ENCODE data around the gene RNF144B. TPM values are rescaled to one million over a fixed set of nuclear protein-coding genes. Genes with fewer than 3 reads are reported as not detected.

Gene RNF144B
- total RNA-seq, 1 donor from 2014 or later, result 15.1 TPM

DNA sequence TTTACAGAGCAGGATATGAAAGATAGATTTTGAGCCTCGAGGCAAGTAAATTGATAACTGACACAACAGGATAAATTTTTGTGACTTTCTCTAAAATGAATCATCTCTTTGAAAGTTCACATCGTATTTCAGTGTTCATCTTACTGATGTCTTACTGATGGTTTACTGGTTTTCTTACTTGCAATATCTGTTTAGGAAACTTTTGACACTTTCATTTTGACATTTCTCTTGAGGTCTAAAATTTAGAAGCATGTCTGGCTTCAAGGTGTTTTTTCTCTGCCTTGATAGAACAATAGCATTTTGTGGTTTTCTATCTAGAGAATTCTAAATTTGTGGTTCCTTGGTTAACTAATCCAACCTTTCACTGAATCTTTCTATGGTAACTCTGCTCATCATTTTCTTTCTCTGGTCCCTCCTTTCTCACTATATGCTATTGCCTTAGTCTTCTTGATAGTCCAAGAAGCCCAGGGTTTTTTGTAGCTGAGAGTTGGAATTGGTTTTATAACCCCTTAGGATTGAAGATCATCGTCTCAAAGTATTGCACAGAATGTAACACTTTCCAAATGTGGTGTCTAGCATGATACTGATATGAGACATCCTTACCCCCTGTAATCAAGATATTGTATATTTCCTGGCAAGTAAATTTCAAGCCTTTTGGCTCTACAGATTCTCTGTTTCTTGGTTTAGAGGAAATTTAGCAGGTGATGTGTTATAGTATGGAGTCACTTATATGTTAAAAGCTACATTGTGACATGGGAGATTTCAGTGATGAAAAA, 98.7 kb downstream of the RNF144B start:
- H3K4me1 ChIP-seq (ENCODE audit: control insufficient read depth in 3 of 3, insufficient read depth in 3 of 3, low read length in 3 of 3), result no peaks in the 10 kb centered on the region
- no peaks in the 10 kb centered on the region for H3K36me3 ChIP-seq (ENCODE audit: control insufficient read depth in 3 of 3, insufficient read depth in 3 of 3, low read length in 3 of 3)
- H3K27ac ChIP-seq (ENCODE audit: low read depth, low read length), result no peak overlapping the region
- H3K9me3 ChIP-seq (ENCODE audit: control insufficient read depth in 3 of 3, low read length in 3 of 3), result no peaks in the 10 kb centered on the region
- H3K4me3 ChIP-seq (ENCODE audit: low read length in 3 of 3), result no peak overlapping the region
- no peak overlapping the region for H3K9ac ChIP-seq (ENCODE audit: low read depth in 1 of 3, low read length in 3 of 3)
- no peaks in the 10 kb centered on the region for H3K27me3 ChIP-seq (ENCODE audit: control insufficient read depth in 3 of 3, insufficient read depth in 3 of 3, low read length in 3 of 3)

GRCh38 chr6:18488004-18488403, 100.9 kb downstream of the RNF144B start:
- Histone ChIP-seq H3K9ac (ENCODE audit: low read depth in 1 of 3, low read length in 3 of 3) (no peak overlapping the region), H3K4me3 (ENCODE audit: low read length in 3 of 3) (no peak overlapping the region), H3K36me3 (ENCODE audit: control insufficient read depth in 3 of 3, insufficient read depth in 3 of 3, low read length in 3 of 3) (no peaks in the 10 kb centered on the region)

DNA sequence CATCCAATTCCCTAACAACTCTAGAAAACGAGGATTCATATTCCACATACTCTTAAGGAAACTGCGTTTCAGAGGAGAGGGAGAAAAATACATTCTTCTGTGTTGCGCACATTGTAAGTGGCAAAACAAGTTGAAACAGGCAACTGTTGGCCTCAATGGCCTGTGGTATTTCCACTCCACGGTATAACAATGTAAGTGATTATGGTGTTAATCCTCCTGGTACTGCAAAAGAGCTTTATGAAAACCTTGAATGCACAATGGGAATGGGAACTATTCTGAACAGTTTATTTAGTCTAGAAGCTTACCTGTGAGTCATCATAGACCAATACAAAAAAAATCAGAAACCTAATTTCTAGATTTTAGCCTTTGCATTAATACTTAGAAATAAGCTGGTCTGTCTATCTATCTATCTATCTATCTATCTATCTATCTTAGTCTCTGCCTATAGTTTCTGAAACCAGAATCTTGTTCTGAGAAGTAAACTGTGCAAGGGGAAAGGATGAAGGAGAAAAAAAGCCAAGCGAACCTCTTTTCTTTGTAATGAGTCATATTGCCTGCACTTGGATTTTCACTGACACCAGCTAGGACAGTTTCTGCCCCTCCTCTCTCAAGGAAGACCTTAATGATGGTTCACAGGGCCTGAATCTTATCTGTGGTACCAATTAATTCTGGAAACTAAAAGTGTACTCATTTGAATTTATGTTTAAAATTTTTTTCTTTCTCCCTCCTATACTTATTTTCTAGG, 101.5 kb downstream of the RNF144B start:
- Histone ChIP-seq H3K9ac (ENCODE audit: low read depth in 1 of 3, low read length in 3 of 3) (no peak overlapping the region), H3K4me1 (ENCODE audit: control insufficient read depth in 3 of 3, insufficient read depth in 3 of 3, low read length in 3 of 3) (no peaks in the 10 kb centered on the region), H3K4me3 (ENCODE audit: low read length in 3 of 3) (no peak overlapping the region), H3K36me3 (ENCODE audit: control insufficient read depth in 3 of 3, insufficient read depth in 3 of 3, low read length in 3 of 3) (no peaks in the 10 kb centered on the region), H3K27me3 (ENCODE audit: control insufficient read depth in 3 of 3, insufficient read depth in 3 of 3, low read length in 3 of 3) (no peaks in the 10 kb centered on the region), H3K27ac (ENCODE audit: low read depth, low read length) (no peak overlapping the region), H3K9me3 (ENCODE audit: control insufficient read depth in 3 of 3, low read length in 3 of 3) (no peaks in the 10 kb centered on the region)

More at GRCh38 chr6:18488004-18488403, 100.9 kb downstream of the RNF144B start:
- H3K27ac ChIP-seq (ENCODE audit: low read depth, low read length), result no peak overlapping the region
- no peaks in the 10 kb centered on the region for H3K4me1 ChIP-seq (ENCODE audit: control insufficient read depth in 3 of 3, insufficient read depth in 3 of 3, low read length in 3 of 3)
- no peaks in the 10 kb centered on the region for H3K9me3 ChIP-seq (ENCODE audit: control insufficient read depth in 3 of 3, low read length in 3 of 3)
- no peaks in the 10 kb centered on the region for H3K27me3 ChIP-seq (ENCODE audit: control insufficient read depth in 3 of 3, insufficient read depth in 3 of 3, low read length in 3 of 3)

DNA sequence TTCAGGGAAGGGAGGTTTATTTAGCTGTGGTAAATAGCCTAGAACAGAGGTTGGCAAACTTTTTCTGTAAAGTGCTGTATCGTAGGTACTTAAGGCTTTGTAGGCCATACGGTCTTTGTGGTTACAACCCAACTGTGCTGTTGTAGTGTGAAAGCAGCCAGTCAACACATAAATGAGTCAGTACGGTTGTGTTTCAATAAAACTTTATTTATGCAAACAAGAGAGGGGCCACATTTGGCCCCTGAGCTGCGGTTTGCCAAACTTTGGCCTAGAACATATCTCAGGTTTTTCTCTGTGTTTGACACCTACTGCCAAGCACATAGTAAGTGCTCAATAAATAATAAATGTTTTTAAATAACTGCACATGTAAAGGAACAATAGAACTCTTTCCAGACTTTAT, 102.2 kb downstream of the RNF144B start:
- H3K27me3 ChIP-seq (ENCODE audit: control insufficient read depth in 3 of 3, insufficient read depth in 3 of 3, low read length in 3 of 3), result no peaks in the 10 kb centered on the region
- no peaks in the 10 kb centered on the region for H3K9me3 ChIP-seq (ENCODE audit: control insufficient read depth in 3 of 3, low read length in 3 of 3)
- no peak overlapping the region for H3K4me3 ChIP-seq (ENCODE audit: low read length in 3 of 3)
- H3K4me1 ChIP-seq (ENCODE audit: control insufficient read depth in 3 of 3, insufficient read depth in 3 of 3, low read length in 3 of 3), result peaks cover 0 to 3% (median 0%) of the 10 kb centered on the region in 3 donors
- H3K36me3 ChIP-seq (ENCODE audit: control insufficient read depth in 3 of 3, insufficient read depth in 3 of 3, low read length in 3 of 3), result no peaks in the 10 kb centered on the region
- no peak overlapping the region for H3K27ac ChIP-seq (ENCODE audit: low read depth, low read length)
- H3K9ac ChIP-seq (ENCODE audit: low read depth in 1 of 3, low read length in 3 of 3), result no peak overlapping the region

DNA sequence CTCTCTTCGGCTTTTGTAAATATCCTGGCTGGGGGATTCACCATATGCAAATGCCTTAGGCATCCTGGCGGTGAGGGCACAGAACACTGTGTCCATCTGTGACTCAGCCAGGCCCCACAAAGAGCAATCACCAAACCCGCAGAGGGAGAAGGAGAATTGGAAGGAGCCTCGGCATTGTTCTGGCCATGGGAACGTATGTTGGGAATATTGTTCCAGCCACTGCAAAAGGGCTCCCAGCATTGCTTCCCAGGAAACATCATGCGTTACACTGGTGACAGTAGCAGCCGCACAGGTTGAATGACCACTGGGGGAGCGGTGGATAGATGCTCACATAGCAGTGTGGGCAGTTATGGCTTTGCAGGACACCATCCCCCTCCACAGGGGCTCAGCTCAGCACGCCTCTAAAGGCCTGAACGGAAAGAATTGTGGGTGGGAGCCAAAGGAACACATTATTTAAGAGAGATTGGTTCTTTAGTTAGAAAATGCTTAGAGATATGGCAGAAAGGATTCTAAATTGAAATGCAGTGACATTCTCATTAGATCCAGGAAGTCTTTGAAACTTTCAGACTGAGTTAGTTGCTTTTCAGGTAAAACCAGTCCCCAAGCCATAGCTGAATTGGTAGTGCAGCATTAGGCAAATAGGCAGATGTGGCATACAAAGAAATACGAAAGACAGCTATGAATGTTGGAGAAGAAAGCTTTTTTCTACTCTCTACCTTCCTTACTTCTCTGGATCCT, 104.3 kb downstream of the RNF144B start:
- Histone ChIP-seq H3K4me3 (ENCODE audit: low read length in 3 of 3) (no peak overlapping the region), H3K4me1 (ENCODE audit: control insufficient read depth in 3 of 3, insufficient read depth in 3 of 3, low read length in 3 of 3) (peaks cover 0 to 4% (median 0%) of the 10 kb centered on the region in 3 donors), H3K27ac (ENCODE audit: low read depth, low read length) (no peak overlapping the region), H3K36me3 (ENCODE audit: control insufficient read depth in 3 of 3, insufficient read depth in 3 of 3, low read length in 3 of 3) (no peaks in the 10 kb centered on the region), H3K9me3 (ENCODE audit: control insufficient read depth in 3 of 3, low read length in 3 of 3) (no peaks in the 10 kb centered on the region), H3K9ac (ENCODE audit: low read depth in 1 of 3, low read length in 3 of 3) (no peak overlapping the region), H3K27me3 (ENCODE audit: control insufficient read depth in 3 of 3, insufficient read depth in 3 of 3, low read length in 3 of 3) (no peaks in the 10 kb centered on the region)

GRCh38 chr6:18492972-18493371, 105.8 kb downstream of the RNF144B start:
- H3K4me3 ChIP-seq (ENCODE audit: low read length in 3 of 3), result no peak overlapping the region

DNA sequence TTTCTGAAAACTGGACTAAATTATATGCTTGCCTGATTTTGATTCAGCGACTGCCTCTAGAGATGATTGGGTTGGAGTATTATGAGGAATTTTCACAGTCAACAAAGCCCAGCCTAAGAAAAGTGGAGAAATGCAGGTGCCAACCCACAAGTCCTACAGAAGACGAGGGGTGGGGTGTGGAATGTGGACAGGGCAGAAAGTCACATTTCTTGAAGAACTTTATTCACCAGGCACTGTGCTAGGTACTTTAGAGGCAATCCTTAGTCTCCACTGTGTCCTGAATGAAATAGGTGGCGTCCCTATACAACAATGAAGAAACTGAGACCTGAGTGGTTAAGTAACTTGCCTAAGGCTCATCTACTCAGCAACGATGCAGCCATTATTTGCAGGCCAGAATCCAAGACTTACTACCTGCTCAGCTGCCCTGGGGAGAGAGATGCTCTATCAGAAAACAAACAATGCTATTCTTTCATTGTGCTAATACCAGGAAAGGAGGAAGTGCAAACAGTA, 106.3 kb downstream of the RNF144B start:
- Histone ChIP-seq H3K9me3 (ENCODE audit: control insufficient read depth in 3 of 3, low read length in 3 of 3) (no peaks in the 10 kb centered on the region), H3K4me1 (ENCODE audit: control insufficient read depth in 3 of 3, insufficient read depth in 3 of 3, low read length in 3 of 3) (peaks cover 0 to 4% (median 0%) of the 10 kb centered on the region in 3 donors)

More at GRCh38 chr6:18492972-18493371, 105.8 kb downstream of the RNF144B start:
- H3K9me3 ChIP-seq (ENCODE audit: control insufficient read depth in 3 of 3, low read length in 3 of 3), result no peaks in the 10 kb centered on the region
- H3K36me3 ChIP-seq (ENCODE audit: control insufficient read depth in 3 of 3, insufficient read depth in 3 of 3, low read length in 3 of 3), result no peaks in the 10 kb centered on the region
- H3K27ac ChIP-seq (ENCODE audit: low read depth, low read length), result no peak overlapping the region
- no peaks in the 10 kb centered on the region for H3K27me3 ChIP-seq (ENCODE audit: control insufficient read depth in 3 of 3, insufficient read depth in 3 of 3, low read length in 3 of 3)
- H3K4me1 ChIP-seq (ENCODE audit: control insufficient read depth in 3 of 3, insufficient read depth in 3 of 3, low read length in 3 of 3), result peaks cover 0 to 4% (median 0%) of the 10 kb centered on the region in 3 donors
- H3K9ac ChIP-seq (ENCODE audit: low read depth in 1 of 3, low read length in 3 of 3), result no peak overlapping the region

GRCh38 chr6:18493925-18494324, 106.8 kb downstream of the RNF144B start:
- H3K9ac ChIP-seq (ENCODE audit: low read depth in 1 of 3, low read length in 3 of 3), result no peak overlapping the region
- no peaks in the 10 kb centered on the region for H3K36me3 ChIP-seq (ENCODE audit: control insufficient read depth in 3 of 3, insufficient read depth in 3 of 3, low read length in 3 of 3)
- H3K27me3 ChIP-seq (ENCODE audit: control insufficient read depth in 3 of 3, insufficient read depth in 3 of 3, low read length in 3 of 3), result no peaks in the 10 kb centered on the region
- no peak overlapping the region for H3K4me3 ChIP-seq (ENCODE audit: low read length in 3 of 3)
- H3K4me1 ChIP-seq (ENCODE audit: control insufficient read depth in 3 of 3, insufficient read depth in 3 of 3, low read length in 3 of 3), result peaks cover 0 to 4% (median 0%) of the 10 kb centered on the region in 3 donors
- no peaks in the 10 kb centered on the region for H3K9me3 ChIP-seq (ENCODE audit: control insufficient read depth in 3 of 3, low read length in 3 of 3)
- H3K27ac ChIP-seq (ENCODE audit: low read depth, low read length), result no peak overlapping the region

More for the DNA sequence above, 106.3 kb downstream of the RNF144B start:
- Histone ChIP-seq H3K4me3 (ENCODE audit: low read length in 3 of 3) (no peak overlapping the region), H3K27me3 (ENCODE audit: control insufficient read depth in 3 of 3, insufficient read depth in 3 of 3, low read length in 3 of 3) (no peaks in the 10 kb centered on the region), H3K9ac (ENCODE audit: low read depth in 1 of 3, low read length in 3 of 3) (no peak overlapping the region), H3K36me3 (ENCODE audit: control insufficient read depth in 3 of 3, insufficient read depth in 3 of 3, low read length in 3 of 3) (no peaks in the 10 kb centered on the region), H3K27ac (ENCODE audit: low read depth, low read length) (no peak overlapping the region)

DNA sequence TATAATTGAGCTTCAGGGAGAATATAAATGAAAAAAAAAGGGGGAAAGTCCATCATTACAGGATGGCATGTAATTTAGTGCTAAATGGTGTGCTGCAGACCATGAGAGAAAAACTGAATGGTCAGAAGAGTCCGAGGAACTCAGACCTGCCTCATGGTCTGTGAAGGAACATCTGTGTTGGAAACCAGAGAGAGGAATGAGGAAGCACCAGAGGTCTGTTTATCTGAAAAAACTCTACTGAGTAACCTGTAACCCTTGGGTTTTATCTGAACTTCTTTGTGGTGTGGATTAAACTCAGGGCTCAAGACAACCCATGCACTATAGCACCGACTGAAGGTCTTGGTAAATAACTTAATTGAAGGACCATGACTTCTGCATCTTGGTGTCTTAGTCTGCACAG, 108.1 kb downstream of the RNF144B start:
- Histone ChIP-seq H3K4me3 (ENCODE audit: low read length in 3 of 3) (no peak overlapping the region), H3K4me1 (ENCODE audit: control insufficient read depth in 3 of 3, insufficient read depth in 3 of 3, low read length in 3 of 3) (peaks cover 0 to 4% (median 0%) of the 10 kb centered on the region in 3 donors), H3K27ac (ENCODE audit: low read depth, low read length) (no peak overlapping the region), H3K36me3 (ENCODE audit: control insufficient read depth in 3 of 3, insufficient read depth in 3 of 3, low read length in 3 of 3) (no peaks in the 10 kb centered on the region), H3K9me3 (ENCODE audit: control insufficient read depth in 3 of 3, low read length in 3 of 3) (no peaks in the 10 kb centered on the region), H3K27me3 (ENCODE audit: control insufficient read depth in 3 of 3, insufficient read depth in 3 of 3, low read length in 3 of 3) (no peaks in the 10 kb centered on the region), H3K9ac (ENCODE audit: low read depth in 1 of 3, low read length in 3 of 3) (no peak overlapping the region)
